HG02763 (cell line): Measurements from ENCODE around the gene STMND1.
"Not testable (repeated sequence)": the region's sequence is repeated elsewhere in the genome, so short reads cannot be mapped to it uniquely, and the experiment has no call there.

Experiments
- ATAC-seq: cut with Tn5 transposase; IDR thresholded peaks from one replicate; pipeline ENCODE4 v1.9.1; 2021; ENCODE audit warnings: mild to moderate bottlenecking, moderate library complexity; ENCODE audit not compliant: unreplicated experiment

STMND1 gene

GRCh38 chr6:17101422-17102257, at the start of gene STMND1:
Gene STMND1 (plus strand): TSS chr6:17102050. CDS start chr6:17102258, 208 bp downstream.
- no peak for ATAC-seq

GRCh38 chr6:17054647-17055046, 47.2 kb upstream of the STMND1 start:
- ATAC-seq: no peak

- ATAC-seq: no peak
These were observed 44.5 kb upstream of the STMND1 start for GRCh38 chr6:17057322-17057721.

- ATAC-seq: no peak
These were observed 43.3 kb upstream of the STMND1 start for GRCh38 chr6:17058550-17058949.

GRCh38 chr6:17059022-17059421, 42.8 kb upstream of the STMND1 start:
- ATAC-seq: no peak

- no peak for ATAC-seq
These were observed 42.0 kb upstream of the STMND1 start for GRCh38 chr6:17059850-17060249.

GRCh38 chr6:17061097-17061496, 40.8 kb upstream of the STMND1 start:
- no peak for ATAC-seq

GRCh38 chr6:17062871-17063440, 38.9 kb upstream of the STMND1 start:
- no peak for ATAC-seq

GRCh38 chr6:17064975-17065374, 36.9 kb upstream of the STMND1 start:
- no peak for ATAC-seq

- no peak for ATAC-seq
These were observed 35.2 kb upstream of the STMND1 start for GRCh38 chr6:17066610-17067009.

- not testable (repeated sequence) for ATAC-seq
These were observed 32.9 kb upstream of the STMND1 start for GRCh38 chr6:17068972-17069371.

- not testable (repeated sequence) for ATAC-seq
These were observed 31.4 kb upstream of the STMND1 start for GRCh38 chr6:17070400-17070799.

GRCh38 chr6:17073596-17073995, 28.3 kb upstream of the STMND1 start:
- ATAC-seq: not testable (repeated sequence)

- ATAC-seq: no peak
These were observed 20.6 kb upstream of the STMND1 start for GRCh38 chr6:17081273-17081672.

- no peak for ATAC-seq
These were observed 19.9 kb upstream of the STMND1 start for GRCh38 chr6:17081860-17082508.

- ATAC-seq: no peak
These were observed 18.5 kb upstream of the STMND1 start for GRCh38 chr6:17083397-17083796.

GRCh38 chr6:17086469-17086868, 15.4 kb upstream of the STMND1 start:
- no peak for ATAC-seq

- no peak for ATAC-seq
These were observed 13.7 kb upstream of the STMND1 start for GRCh38 chr6:17088091-17088611.

GRCh38 chr6:17091122-17091521, 10.7 kb upstream of the STMND1 start:
- no peak for ATAC-seq

- no peak for ATAC-seq
These were observed 8.2 kb upstream of the STMND1 start for GRCh38 chr6:17093686-17094085.

- ATAC-seq: no peak
These were observed 5.8 kb upstream of the STMND1 start for GRCh38 chr6:17096096-17096495.

GRCh38 chr6:17096652-17097051, 5.2 kb upstream of the STMND1 start:
- no peak for ATAC-seq
